Endothelial cell (in vitro differentiated cells): Measurements from ENCODE around the gene CAPN15. TPM values are rescaled to one million over a fixed set of nuclear protein-coding genes. Genes with fewer than 3 reads are reported as not detected.

Source experiments
- DNase-seq: peaks from one replicate; pipeline ENCODE4 v3.0.0; 2021; ENCODE audit warnings: low spot score
- H3K27ac Mint-ChIP-seq: one replicate; pipeline ENCODE4 v1.8.0; 2021; ENCODE audit warnings: mixed read lengths, inconsistent platforms; ENCODE audit not compliant: unreplicated experiment
- H3K27me3 Mint-ChIP-seq: one replicate; pipeline ENCODE4 v1.8.0; 2021; ENCODE audit warnings: mild to moderate bottlenecking, moderate library complexity, mixed read lengths, inconsistent platforms; ENCODE audit not compliant: unreplicated experiment
- H3K36me3 Mint-ChIP-seq: one replicate; pipeline ENCODE4 v1.8.0; 2021; ENCODE audit warnings: mild to moderate bottlenecking, low read depth, mixed read lengths, inconsistent platforms; ENCODE audit not compliant: unreplicated experiment
- H3K4me1 Mint-ChIP-seq: one replicate; pipeline ENCODE4 v1.8.0; 2021; ENCODE audit warnings: mild to moderate bottlenecking, mixed read lengths, inconsistent platforms; ENCODE audit not compliant: unreplicated experiment
- H3K4me3 Mint-ChIP-seq: one replicate; pipeline ENCODE4 v1.8.0; 2021; ENCODE audit warnings: mild to moderate bottlenecking, mixed read lengths, inconsistent platforms; ENCODE audit not compliant: unreplicated experiment
- H3K9me3 Mint-ChIP-seq: one replicate; pipeline ENCODE4 v1.8.0; 2021; ENCODE audit warnings: mixed read lengths, inconsistent platforms; ENCODE audit not compliant: unreplicated experiment
- CTCF ChIP-seq: fragments of 200-600 bp; sonication (generic); IDR thresholded peaks from one replicate; pipeline ENCODE4 v1.5.0; 2021; ENCODE audit warnings: antibody characterized with exemption; ENCODE audit not compliant: unreplicated experiment
- total RNA-seq: library from RNA; stranded (reverse); fragmentation: NEBNext Ultra II Directional; extraction: Animal tissue kit (Norgen Biotek cat#: 25700); gene quantifications from one replicate; pipeline ENCODE4 v1.2.1, GENCODE V29; 2021; ENCODE audit not compliant: unreplicated experiment

CAPN15 gene
- total RNA-seq, 1 donor from 2014 or later: 49.0 TPM

DNA sequence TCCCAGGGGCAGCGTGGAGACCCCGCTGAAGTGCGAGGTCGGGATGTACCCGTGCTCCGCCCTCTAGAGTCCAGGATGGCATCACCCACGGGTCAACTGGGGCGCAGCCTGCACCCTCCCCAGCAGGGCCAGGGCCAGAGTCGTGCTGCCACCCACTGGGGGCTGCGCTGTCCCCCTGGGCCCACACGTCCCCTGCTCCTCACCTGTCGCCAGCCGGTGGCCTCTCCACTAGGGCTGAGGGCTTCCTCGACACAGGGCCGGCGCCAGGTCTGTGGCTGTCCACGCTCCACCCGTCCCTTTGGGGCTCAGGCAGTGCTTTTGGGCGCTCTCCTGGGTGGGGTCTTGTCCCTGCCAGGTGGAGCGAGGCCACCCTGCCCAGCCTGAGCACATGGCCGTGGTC lies 21.1 kb downstream of the CAPN15 start:
- Mint-ChIP-seq H3K4me1 (no peaks in the 10 kb centered on the region), H3K27ac (no peak overlapping the region), H3K27me3 (peaks cover 5% of the 10 kb centered on the region), H3K4me3 (no peak overlapping the region), H3K36me3 (no peaks in the 10 kb centered on the region), H3K9me3 (no peaks in the 10 kb centered on the region)
- DNase-seq: no peak
- no peak for TF ChIP-seq CTCF

DNA sequence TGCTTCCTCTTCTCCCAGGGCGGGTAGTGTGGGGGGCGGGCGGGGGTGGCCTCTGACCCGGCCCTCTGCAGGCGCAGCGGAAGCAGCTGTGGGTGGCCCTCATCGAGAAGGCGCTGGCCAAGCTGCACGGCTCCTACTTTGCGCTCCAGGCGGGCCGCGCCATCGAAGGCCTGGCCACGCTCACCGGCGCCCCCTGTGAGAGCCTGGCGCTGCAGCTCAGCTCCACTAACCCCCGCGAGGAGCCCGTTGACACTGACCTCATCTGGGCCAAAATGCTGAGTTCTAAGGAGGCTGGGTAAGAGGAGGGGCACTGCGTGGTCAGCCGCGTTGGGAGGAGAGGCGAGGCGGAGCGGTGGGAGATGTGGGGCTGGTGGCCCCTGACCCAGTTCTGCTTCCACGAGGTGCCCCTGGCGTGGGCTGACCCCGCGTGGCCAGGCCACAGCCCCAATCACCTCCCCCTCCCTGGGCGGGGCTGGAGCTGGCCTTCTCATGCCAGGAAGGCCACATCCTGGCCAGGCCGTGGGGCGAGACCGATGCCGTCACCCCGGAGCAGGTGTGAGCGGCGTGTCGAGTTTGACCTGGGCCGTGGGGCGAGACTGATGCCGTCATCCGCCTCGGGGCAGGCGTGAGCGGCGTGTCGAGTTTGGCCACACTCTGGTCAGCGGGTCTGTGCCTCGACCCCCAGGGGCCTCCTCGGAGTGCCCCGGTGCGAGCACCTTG lies 22.2 kb downstream of the CAPN15 start:
- Mint-ChIP-seq H3K4me1 (peaks cover 2% of the 10 kb centered on the region), H3K27ac (no peak overlapping the region), H3K27me3 (peaks cover 6% of the 10 kb centered on the region), H3K4me3 (no peak overlapping the region), H3K9me3 (no peaks in the 10 kb centered on the region), H3K36me3 (no peaks in the 10 kb centered on the region)
- no peak for DNase-seq
- TF ChIP-seq CTCF: peak; percentile 41

- DNase-seq: no peak
- Mint-ChIP-seq H3K27me3 (peaks cover 5% of the 10 kb centered on the region), H3K9me3 (no peaks in the 10 kb centered on the region), H3K36me3 (no peaks in the 10 kb centered on the region), H3K4me3 (no peak overlapping the region), H3K4me1 (peaks cover 2% of the 10 kb centered on the region), H3K27ac (no peak overlapping the region)
- TF ChIP-seq CTCF: no peak
Observed at GRCh38 chr16:551210-551609, 23.7 kb downstream of the CAPN15 start.

DNA sequence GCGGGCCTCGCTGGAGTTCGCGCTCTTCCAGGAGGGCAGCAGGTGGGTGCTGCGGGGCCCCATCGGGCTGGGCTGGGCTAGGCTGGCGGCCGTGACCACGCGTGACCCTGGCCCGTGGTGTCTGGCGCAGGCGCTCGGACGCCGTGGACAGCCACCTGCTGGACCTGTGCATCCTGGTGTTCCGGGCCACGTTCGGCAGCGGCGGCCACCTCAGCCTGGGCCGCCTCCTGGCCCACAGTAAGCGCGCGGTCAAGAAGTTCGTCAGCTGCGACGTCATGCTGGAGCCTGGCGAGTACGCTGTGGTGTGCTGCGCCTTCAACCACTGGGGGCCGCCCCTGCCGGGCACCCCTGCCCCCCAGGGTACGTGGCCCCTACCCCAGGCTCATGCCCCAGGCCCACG lies 24.7 kb downstream of the CAPN15 start:
- no peak for DNase-seq
- no peak for TF ChIP-seq CTCF
- no peak overlapping the region for H3K4me3 Mint-ChIP-seq
- H3K36me3 Mint-ChIP-seq: no peaks in the 10 kb centered on the region
- H3K27me3 Mint-ChIP-seq: peaks cover 4% of the 10 kb centered on the region
- H3K4me1 Mint-ChIP-seq: peaks cover 2% of the 10 kb centered on the region
- H3K9me3 Mint-ChIP-seq: no peaks in the 10 kb centered on the region
- H3K27ac Mint-ChIP-seq: no peak overlapping the region

DNA sequence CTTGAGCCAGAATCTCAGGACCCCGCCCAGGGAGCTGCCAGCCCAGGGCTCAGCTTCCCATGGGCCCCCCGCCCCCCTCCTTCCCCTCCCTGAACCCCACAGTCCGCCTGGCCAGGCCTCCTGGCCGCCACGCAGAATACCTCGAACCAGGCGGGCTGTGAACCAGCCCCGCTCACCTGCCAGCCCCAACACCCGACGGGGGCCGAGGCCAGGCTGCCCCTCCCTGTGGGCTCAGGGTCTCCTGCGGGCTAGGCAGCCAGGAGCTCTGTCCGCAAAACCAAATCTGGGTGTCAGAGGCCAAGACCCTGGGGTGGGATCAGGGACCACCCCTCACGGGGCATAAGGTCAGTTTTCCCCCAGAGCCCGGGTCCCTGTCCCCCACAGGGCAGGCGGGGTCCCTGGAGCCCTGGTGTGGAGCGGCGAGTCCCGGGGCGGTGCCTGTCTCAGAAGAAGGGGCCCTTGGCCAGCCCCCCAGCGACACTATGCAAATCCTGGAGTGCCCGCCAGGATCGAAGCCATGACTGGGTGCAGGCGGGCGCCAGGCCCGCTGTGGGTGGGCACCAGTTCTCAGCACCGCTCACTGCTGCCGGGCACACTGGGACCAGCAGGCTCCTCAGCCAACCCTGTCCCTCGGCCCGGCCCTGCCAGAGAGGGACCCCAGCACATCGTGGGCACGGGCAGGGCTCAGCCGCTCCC lies 26.2 kb downstream of the CAPN15 start:
- no peak for DNase-seq
- no peak overlapping the region for H3K27ac Mint-ChIP-seq
- no peak for TF ChIP-seq CTCF
- no peaks in the 10 kb centered on the region for H3K9me3 Mint-ChIP-seq
- H3K4me3 Mint-ChIP-seq: no peak overlapping the region
- no peaks in the 10 kb centered on the region for H3K36me3 Mint-ChIP-seq
- H3K4me1 Mint-ChIP-seq: peaks cover 2% of the 10 kb centered on the region
- peaks cover 4% of the 10 kb centered on the region for H3K27me3 Mint-ChIP-seq
